BJ (cell line): ENCODE results near the gene ITGA5. TPM values are rescaled to one million over a fixed set of nuclear protein-coding genes. Genes with fewer than 3 reads are reported as not detected.

Experiments
- CTCF ChIA-PET: fragments of 350-600 bp; formaldehyde crosslinking; extraction: SDS; loops from one replicate; lab custom pipeline; 2021; ENCODE audit warnings: antibody characterized with exemption, inconsistent platforms; lab: Yijun Ruan, JAX
- POLR2A ChIA-PET: fragments of 300-600 bp; sonication (Branson Sonifier 250); formaldehyde crosslinking; extraction: SDS; loops from one replicate; lab custom pipeline; 2021; ENCODE audit warnings: antibody characterized with exemption; lab: Charles Lee
- DNase-seq: peaks from one replicate; pipeline ENCODE4 v3.0.0-alpha.2; 2011; ENCODE audit warnings: low read depth
- H3K27me3 ChIP-seq: 2 replicates; pipeline ENCODE4 v1.6.0; 2011; ENCODE audit warnings: low read length; ENCODE audit not compliant: control insufficient read depth, insufficient read depth
- H3K36me3 ChIP-seq: 2 replicates; pipeline ENCODE4 v1.5.1; 2011; ENCODE audit warnings: low read length; ENCODE audit not compliant: control insufficient read depth, insufficient read depth
- H3K4me3 ChIP-seq: 2 replicates; pipeline ENCODE4 v1.5.1; 2011; ENCODE audit warnings: low read depth, mild to moderate bottlenecking, control low read depth, low read length
- CTCF ChIP-seq: IDR thresholded peaks from 2 replicates; pipeline ENCODE4 v1.5.1; 2011; ENCODE audit warnings: low read depth, mild to moderate bottlenecking, control low read depth, inconsistent platforms, low read length, moderate library complexity; ENCODE audit not compliant: insufficient read depth
- polyA plus RNA-seq: library from polyadenylated mRNA; depleted of rRNA; stranded (reverse); fragments of >200 nt; gene quantifications from 2 replicates; pipeline ENCODE4 v1.2.3, GENCODE V29; 2011

ITGA5 gene
- polyA plus RNA-seq, 1 experiment, result 375 TPM

GRCh38 chr12:54358945-54359761, 59.9 kb downstream of the ITGA5 start:
- ChIA-PET CTCF (interaction anchor here (0.7 to 9.2 kb wide), 23 partner anchors 9 to 158 kb away, joined by 3 to 114 read pairs (median 5); partner anchors contain the start of genes CBX5 and COPZ1), POLR2A (no interaction called here)
- no peaks in the 10 kb centered on the region for H3K27me3 ChIP-seq
- DNase-seq, result peak; percentile 93
- no peaks in the 10 kb centered on the region for H3K36me3 ChIP-seq
- TF ChIP-seq CTCF, result no peak
- peak overlapping the region; percentile 55 for H3K4me3 ChIP-seq

DNA sequence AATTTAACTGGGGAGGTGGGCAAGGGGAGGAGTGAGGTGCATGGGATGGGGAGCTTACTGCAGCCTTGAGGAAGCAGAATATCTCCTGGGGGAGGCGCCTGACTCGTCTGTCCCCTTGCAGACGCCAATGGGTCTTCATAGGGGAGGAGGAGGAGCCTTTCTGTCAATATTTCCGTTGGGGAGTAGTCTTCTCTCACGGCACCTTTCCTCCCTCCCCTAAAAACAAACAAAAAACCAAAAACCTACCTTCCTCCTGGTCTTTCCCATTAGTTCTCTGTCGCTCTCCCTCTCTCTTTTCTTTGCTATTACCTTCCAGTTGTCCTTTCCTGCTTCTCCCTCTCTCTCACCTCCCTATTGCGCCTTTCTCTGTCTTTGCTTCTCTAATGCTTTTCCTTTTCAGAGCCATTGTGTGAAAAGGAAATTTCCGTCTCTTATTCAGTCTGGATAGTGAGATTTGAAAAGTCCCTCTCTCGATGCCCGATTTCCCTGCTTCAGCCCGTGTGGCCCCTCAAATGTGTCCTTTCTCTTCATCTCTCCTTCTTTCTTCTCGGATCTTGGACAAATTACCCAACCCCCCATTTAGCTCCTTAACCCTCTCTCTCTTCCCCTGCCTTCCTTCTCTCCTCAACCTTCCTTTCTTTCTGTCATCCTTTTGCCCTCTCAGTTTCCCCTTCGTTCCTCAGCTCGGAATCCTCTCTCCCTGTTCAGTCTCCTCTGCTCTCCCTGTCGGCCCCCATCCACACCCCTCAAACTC, 60.7 kb downstream of the ITGA5 start:
- peak overlapping the region; percentile 55 for H3K4me3 ChIP-seq
- no peak for TF ChIP-seq CTCF
- CTCF ChIA-PET, result interaction anchor here (0.7 to 9.2 kb wide), 24 partner anchors 8 to 157 kb away, joined by 3 to 114 read pairs (median 6); partner anchors contain the start of genes CBX5 and COPZ1
- H3K36me3 ChIP-seq, result no peaks in the 10 kb centered on the region
- POLR2A ChIA-PET, result no interaction called here
- H3K27me3 ChIP-seq, result no peaks in the 10 kb centered on the region
- DNase-seq, result no peak

- H3K4me3 ChIP-seq, result no peak overlapping the region
- CTCF ChIA-PET, result interaction anchor here (0.7 to 9.2 kb wide), 13 partner anchors 11 to 149 kb away, joined by 3 to 114 read pairs (median 9); partner anchors contain the start of gene NFE2
- POLR2A ChIA-PET, result no interaction called here
These were observed 61.4 kb downstream of the ITGA5 start for GRCh38 chr12:54357506-54358190.

GRCh38 chr12:54356951-54357356, 62.1 kb downstream of the ITGA5 start:
- Histone ChIP-seq H3K36me3 (no peaks in the 10 kb centered on the region), H3K27me3 (no peaks in the 10 kb centered on the region), H3K4me3 (no peak overlapping the region)
- POLR2A ChIA-PET, result no interaction called here
- no peak for DNase-seq
- CTCF ChIA-PET, result interaction anchor here (0.7 to 9.2 kb wide), 10 partner anchors 11 to 138 kb away, joined by 3 to 114 read pairs (median 6); partner anchors contain the start of gene NFE2
- TF ChIP-seq CTCF, result no peak

More at GRCh38 chr12:54357506-54358190, 61.4 kb downstream of the ITGA5 start:
- H3K27me3 ChIP-seq, result no peaks in the 10 kb centered on the region
- no peak for DNase-seq
- TF ChIP-seq CTCF, result no peak
- no peaks in the 10 kb centered on the region for H3K36me3 ChIP-seq
